COLO668 (cell line): ENCODE measurements around the gene NIPSNAP3A.

Experiments used
- DNase-seq: peaks from one replicate; lab custom pipeline; 2025; ENCODE audit not compliant: unreplicated experiment; lab: John Stamatoyannopoulos, UW

Gene NIPSNAP3A

DNA sequence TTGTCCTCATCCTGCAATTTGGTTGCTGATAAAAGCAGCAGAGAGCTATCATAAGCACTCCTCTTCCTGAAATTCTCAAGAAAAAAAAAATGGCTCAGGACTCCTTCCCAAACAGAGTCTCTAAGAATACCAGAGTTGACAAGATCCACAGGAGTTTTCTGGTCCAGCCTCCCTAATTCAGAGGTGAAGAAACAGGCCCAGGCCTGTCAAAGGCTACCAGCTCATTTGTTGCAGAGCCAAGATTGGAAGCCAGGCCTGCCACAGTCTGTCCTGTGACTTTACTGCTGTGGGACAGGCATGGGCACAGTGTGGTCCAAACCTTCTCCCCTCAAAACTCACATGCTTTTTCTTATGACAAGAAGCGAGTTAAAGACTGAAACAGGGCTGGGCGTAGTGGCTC, 58.0 kb downstream of the NIPSNAP3A start:
- DNase-seq = no peak

DNA sequence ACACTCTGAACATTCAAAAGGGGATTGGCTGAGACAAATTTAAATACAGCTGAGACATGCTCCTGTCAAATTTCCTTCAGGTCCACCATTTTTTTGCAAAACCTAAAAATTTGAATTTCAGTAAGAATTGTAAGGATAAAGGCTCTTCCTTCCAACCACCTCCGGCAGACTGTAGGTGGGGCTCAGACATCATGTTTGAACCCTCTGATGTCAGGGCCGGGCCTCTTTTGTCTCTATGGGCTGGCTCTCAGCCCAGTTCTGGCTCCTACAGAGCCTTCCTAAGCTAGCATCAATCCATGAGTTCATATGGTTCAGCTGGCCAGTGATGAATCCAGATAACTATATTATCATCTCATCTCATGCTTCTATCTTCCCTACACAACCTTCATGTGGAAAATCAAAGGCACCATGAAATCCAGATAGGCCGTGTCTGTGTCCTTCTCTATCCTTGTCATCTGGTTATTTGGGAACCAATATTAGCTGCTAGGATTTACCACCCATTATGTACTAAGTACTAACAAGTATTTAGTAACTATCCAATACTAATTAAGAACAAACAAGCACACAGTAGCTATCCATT, 60.6 kb downstream of the NIPSNAP3A start:
- DNase-seq = peak; percentile 30
